ENCODE results near the gene TRMT44.
"Not testable (repeated sequence)": the region's sequence is repeated elsewhere in the genome, so short reads cannot be mapped to it uniquely, and the experiment has no call there.

Gene TRMT44

DNA sequence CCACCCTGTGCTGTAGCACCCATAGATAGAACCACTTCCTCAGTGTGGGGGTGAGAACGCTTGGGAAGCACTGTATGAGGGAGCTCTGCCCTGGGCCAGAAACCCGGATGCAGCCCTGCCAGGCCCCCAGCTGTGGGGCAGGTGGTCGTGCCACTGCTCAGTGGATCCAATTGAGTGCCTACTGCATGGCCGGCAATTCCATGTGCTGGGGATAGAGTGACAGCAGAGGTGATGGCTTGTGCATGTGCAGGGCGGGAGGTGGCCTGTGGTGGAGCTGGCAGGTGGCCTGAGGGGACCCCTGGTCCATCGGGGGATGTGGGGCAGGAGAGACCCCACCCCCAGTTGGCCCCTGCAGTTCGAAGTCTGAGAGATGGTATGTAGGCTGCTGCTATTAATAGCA lies 60.4 kb downstream of the TRMT44 start:
- no peak for DNase-seq

DNA sequence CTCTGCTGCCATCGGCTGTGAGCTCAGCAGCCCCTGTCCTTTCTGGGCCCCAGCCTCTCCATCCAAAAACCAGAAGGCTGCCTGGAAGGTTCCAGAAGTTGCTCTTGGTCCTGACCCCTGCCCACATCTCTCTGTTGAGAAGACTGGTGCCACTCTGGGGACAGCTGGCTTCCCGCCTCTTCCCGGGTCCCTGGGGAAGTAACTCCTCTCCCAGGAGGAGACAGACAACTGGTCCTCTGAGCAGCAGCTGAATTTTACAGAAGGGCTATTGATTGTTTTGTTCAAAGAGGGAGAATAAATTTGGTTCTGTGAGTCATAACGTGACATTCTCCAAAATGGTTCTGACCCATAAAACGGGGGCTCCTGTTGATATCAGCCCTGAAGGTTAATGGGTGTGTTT lies 61.2 kb downstream of the TRMT44 start:
- no peak for DNase-seq

DNA sequence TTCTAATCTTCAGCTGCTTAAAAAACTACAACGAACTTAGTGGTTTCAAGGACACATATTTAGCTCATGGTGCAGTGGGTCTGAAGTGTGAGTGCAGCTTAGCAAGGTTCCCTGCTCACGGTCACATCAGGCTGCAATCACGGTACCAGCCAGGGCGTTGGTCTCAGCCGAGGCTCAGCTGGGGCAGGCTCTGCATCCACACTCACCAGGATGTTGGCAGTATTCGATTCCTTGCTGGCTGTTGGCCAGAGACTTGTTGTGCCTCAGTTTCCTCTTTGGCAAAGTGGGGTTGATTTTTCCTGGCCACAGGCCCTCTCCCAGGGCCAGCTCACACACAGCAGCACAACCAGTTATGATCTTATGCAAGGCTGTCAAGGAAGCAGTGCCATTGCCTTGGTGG lies 61.8 kb downstream of the TRMT44 start:
- no peak for DNase-seq

- DNase-seq: no peak
Observed at GRCh38 chr4:8502836-8503585, 62.4 kb downstream of the TRMT44 start.

GRCh38 chr4:8503801-8504200 lies 63.2 kb downstream of the TRMT44 start:
- no peak for DNase-seq

DNA sequence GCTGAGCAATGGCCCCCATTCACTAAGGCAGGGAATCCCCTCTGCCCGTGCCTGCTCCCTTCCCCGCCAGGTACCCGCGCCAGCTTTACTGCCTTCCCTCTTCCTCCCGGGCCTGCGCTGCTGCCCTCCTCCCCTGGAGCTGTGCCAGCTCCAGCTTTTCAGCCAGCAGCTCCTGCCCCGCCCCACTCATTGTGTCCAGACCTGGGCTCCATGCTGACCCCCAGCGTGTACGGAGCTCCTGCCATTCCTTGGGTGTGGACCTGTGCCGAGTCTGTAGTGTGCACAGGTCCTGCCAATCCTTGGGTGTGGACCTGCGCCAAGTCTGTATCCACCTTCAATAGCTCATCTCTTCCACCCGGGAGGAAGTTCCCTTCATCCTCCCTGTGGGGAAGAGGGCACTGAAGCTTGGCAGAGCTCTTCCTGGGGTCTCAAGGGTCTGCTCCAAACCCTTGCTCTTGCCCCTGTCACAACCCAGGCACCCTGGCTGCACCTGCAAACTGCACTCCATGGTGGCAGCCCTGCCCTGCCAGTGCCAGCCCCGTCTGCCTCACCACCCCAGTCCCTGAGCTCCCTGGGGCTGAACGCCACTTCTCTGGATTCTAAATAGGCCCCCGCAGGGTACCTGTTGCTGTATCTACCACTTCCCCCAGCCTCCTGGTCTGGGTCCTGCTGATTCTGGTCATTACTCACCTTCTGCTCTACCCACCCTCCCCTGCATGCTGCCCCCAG lies 63.9 kb downstream of the TRMT44 start:
- no peak for DNase-seq

GRCh38 chr4:8505229-8505628 lies 64.7 kb downstream of the TRMT44 start:
- no peak for DNase-seq

DNA sequence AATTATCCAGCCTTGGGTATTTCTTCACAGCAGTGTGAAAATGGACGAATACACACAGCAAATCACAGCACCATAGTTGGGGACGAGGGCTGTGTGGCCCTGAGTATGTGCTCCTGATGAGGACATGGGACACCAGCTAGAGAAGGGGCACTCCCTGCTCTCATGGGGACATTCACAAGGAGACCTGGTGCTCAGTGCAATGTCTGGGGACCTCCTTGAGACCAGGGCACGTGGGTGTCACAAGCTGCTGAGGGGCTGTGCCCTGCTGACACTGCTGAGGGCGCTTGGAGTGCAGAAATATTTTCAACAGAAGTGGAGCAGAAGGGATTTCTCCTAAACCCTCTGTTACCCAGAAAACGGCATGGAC lies 65.4 kb downstream of the TRMT44 start:
- no peak for DNase-seq

GRCh38 chr4:8506373-8507195 lies 66.0 kb downstream of the TRMT44 start:
- no peak for DNase-seq

DNA sequence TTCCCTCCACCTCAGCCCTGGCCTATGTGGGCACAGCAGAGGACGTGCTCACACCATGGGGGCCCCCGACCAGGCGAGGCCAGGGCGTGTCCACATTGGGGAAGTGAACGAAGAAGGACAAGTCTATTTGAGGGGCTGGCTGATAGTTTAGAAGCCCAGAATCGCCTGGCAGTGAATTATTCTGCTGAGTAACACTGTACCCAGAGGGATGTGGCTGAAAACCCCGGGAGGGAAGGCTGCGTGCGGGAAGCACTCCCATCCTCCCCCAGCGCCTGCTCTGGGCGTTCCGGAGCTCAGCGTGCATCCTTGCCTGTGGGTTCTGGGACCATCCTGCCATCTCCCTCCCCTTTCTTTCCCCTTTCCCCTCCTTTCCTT lies 66.6 kb downstream of the TRMT44 start:
- DNase-seq: no peak

DNA sequence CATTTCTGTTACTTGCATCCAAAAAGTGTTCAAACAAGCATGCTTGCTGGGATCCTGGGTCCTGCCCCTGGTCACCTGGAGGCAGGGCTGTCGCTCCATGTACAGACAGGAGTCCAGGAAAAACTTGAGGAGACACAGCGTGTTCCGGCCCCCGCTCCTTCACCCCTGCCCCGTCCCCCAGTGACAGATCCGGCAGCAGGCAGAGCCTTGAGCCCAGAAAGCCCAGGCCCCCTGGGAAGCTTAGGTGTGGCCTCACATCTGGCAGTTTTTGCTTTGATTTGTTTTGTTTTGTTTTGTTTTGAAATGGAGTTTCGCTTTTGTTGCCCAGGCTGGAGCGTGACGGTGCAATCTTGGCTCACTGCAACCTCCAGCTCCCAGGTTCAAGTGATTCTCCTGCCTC lies 67.0 kb downstream of the TRMT44 start:
- DNase-seq: no peak

DNA sequence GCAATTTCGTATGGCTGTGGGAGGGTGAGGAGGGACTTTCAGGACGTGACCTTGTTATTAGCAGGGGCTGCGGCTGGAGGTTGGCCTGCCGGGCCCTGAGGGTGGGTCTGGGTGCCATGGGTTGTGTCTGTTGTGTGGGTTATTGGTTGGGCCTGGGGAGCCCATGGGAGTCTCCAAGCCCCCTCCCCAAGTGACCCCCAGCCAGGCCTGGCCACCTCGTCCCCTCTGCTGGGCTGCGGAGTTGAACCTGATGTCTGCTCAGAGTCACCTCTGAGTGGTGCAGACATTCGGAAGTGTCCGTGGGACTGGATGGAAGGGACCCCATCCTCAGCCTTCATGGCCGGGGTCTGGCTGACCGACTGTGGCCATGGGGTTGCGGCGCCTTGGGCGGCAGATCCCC lies 67.7 kb downstream of the TRMT44 start:
- DNase-seq: no peak

GRCh38 chr4:8508740-8509139 lies 68.2 kb downstream of the TRMT44 start:
- no peak for DNase-seq

DNA sequence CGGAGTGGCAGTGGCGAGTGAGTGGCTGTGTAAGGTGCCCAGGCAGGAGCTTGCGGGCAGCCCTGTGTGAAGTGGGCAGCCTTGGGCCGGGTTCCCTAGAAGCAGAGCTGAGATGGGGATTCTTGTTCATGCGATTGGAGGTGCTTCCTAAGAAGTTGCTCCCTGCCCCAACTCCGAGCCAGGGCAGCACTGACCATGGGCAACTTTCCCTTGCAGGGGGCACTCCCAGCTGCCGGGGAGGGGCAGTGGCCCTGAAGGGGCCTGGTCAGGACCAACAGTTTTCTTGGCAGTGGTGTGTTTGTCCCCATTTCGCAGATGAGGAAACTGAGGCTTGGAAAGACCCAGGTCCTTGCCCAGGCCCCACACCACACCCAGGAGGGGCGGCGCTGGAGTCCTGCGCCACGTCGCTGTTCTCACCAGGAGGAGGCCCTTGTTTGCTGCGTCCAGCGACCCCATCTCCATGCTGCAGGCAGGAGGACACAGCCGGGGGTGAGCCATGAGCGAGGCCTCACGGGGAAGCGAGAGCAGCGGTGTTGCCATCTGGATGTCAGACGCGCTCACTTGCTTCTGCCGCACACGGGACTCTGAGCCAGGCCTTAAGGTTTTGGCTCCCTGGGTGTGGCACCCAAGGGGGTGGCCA lies 68.9 kb downstream of the TRMT44 start:
- DNase-seq: no peak

GRCh38 chr4:8510191-8510590 lies 69.6 kb downstream of the TRMT44 start:
- DNase-seq: no peak

DNA sequence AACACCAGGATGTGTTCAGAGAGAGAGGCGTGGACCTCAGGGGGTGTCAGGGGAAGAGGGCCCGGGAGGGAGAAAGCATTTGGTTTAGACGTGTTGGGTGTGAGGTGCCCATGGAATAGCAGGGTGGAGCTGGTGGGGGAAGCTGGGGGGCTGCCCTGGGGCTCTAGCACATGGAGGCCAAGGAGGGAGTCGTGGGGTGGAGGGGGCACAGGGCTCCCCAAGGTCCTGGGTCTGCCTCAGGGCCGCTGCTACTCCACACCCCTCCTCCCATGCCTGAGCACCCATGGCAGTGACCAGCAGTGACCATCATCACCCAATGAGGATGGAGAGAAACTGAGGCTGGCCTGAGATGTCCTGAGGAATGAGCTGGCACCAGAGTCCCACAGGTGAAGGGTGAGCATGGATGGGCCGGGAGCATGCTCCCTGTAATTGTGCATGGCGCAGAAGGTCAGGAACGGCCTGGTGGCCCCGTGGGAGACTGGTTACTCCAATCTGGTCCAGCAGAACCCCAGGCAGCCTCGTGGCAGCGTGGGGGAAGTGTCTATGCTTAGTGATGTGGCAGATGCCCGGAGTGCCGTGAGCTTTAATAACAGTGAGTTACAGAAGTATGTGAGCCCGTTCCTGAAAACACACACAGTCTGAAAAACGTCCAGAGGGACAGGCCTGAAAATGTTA lies 70.2 kb downstream of the TRMT44 start:
- DNase-seq: no peak

DNA sequence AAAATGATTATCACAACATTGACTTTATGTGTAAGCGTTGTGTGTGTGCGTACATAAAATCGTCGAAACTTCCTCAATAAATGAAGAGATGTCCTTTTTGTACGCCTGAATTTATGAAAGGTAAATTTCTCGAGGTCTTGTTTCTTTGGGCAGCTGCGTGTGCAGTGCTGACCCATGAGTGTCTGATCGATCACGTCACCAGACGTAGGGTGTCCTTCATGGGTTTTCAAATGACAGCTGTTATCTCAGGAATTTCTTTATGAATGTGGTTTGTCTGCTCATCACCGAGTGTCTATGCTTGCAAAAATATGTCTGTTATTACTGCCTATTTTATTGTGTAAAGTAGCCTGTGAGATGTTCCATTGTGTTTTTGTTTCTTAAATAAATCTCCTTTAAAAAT lies 71.9 kb downstream of the TRMT44 start:
- DNase-seq: no peak

- DNase-seq: not testable (repeated sequence)
Observed at GRCh38 chr4:8513080-8513479, 72.5 kb downstream of the TRMT44 start.

- no peak for DNase-seq
Observed at GRCh38 chr4:8513931-8514330, 73.4 kb downstream of the TRMT44 start.

DNA sequence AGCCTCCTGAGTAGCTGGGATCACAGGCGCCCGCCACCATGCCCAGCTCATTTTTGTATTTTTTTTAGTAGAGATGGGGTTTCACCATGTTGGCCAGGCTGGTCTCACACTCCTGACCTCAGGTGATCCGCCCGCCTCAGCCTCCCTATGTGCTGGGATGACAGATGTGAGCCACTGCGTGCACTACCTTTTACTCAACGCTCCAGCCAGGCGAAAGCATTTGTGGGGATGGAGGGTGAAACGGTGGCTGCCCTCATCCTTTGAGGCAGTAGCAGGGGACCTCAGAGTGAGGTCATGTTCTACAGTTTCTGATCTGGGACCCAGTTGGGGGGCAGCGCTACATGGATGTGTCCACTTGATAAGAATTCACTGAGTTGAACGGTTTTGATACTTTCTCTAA lies 73.8 kb downstream of the TRMT44 start:
- no peak for DNase-seq

DNA sequence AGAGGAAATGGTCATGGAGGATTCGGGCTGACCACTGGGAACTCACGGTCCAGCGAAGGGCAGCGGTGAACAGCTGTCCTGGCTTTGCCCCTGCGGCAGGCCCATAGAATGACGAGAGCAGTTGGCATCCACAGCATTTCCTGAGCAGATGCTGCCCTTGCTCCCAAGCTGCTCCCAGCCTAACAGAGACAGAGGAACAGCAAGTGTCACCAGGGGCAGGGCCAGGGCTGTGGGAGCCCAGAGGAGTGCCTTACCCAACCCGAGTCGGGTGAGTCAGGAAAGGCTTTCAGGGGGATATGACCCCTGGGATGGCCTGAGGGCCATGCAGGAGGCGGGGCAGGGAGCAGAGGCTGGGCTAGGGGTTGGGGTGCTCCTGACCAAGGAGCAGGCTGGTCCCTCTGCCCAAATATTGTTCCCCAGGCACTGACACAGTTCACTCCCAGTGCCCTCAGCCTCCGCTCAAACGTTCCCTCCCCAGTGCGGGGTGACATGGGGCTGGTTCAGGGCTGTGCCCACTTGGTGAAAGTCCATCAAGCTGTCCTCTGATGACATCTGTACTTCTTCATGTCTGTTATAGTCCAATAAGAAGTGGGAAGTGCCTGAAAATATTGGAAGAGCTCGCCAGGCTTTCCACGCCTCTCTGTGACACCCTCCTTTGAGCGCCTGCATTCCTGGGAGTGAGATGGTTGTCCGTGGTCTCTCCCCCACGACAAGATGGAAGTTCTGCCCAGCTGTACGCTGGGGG lies 74.9 kb downstream of the TRMT44 start:
- no peak for DNase-seq

GRCh38 chr4:8516061-8516573 lies 75.5 kb downstream of the TRMT44 start:
- no peak for DNase-seq
